NOMO-1 treated with dmso at 0.1 percent for 144 hours (cell line): ENCODE data around the gene PCDHA10.
"Not testable (repeated sequence)": the region's sequence is repeated elsewhere in the genome, so short reads cannot be mapped to it uniquely, and the experiment has no call there.

ENCODE experiments used
- DNase-seq: peaks from one replicate; lab custom pipeline; 2025; ENCODE audit not compliant: unreplicated experiment; lab: John Stamatoyannopoulos, UW

PCDHA10 gene

GRCh38 chr5:140855772-140856674, at the start of gene PCDHA10:
Gene PCDHA10, plus strand, starts transcription at chr5:140855897. Its CDS starts 152 bp downstream, at chr5:140856049.
- no peak for DNase-seq

- no peak for DNase-seq
These were observed 48.6 kb upstream of the PCDHA10 start, which contains the start of gene PCDHA4 for GRCh38 chr5:140806834-140807775. Gene PCDHA4, plus strand, starts transcription at chr5:140807068.

- DNase-seq: not testable (repeated sequence)
These were observed 47.3 kb upstream of the PCDHA10 start for GRCh38 chr5:140808241-140808888.

- DNase-seq: no peak
These were observed 46.8 kb upstream of the PCDHA10 start for GRCh38 chr5:140808889-140809291.

- no peak for DNase-seq
These were observed 34.1 kb upstream of the PCDHA10 start, which contains the start of gene PCDHA5 for GRCh38 chr5:140821375-140822280. Gene PCDHA5, plus strand, starts transcription at chr5:140821613.

GRCh38 chr5:140822281-140822629, 33.4 kb upstream of the PCDHA10 start:
- DNase-seq: no peak

GRCh38 chr5:140822969-140823368, 32.7 kb upstream of the PCDHA10 start:
- not testable (repeated sequence) for DNase-seq

- no peak for DNase-seq
These were observed 32.2 kb upstream of the PCDHA10 start for GRCh38 chr5:140823475-140823874.

- DNase-seq: no peak
These were observed 27.9 kb upstream of the PCDHA10 start, which contains the start of gene PCDHA6 for GRCh38 chr5:140827704-140828361. Gene PCDHA6, plus strand, starts transcription at chr5:140827960. Its CDS starts 132 bp downstream, at chr5:140828092.

GRCh38 chr5:140828362-140828737, 27.3 kb upstream of the PCDHA10 start:
- no peak for DNase-seq

GRCh38 chr5:140829511-140830501, 25.9 kb upstream of the PCDHA10 start:
- DNase-seq: not testable (repeated sequence)

- DNase-seq: no peak
These were observed 21.7 kb upstream of the PCDHA10 start, which contains the start of gene PCDHA7 for GRCh38 chr5:140833993-140834392. Gene PCDHA7, plus strand, starts transcription at chr5:140834269. Its CDS starts 115 bp downstream, at chr5:140834384.

- DNase-seq: not testable (repeated sequence)
These were observed 21.2 kb upstream of the PCDHA10 start for GRCh38 chr5:140834439-140835008.

- no peak for DNase-seq
These were observed 19.8 kb upstream of the PCDHA10 start for GRCh38 chr5:140835622-140836510.

GRCh38 chr5:140840978-140841962, 14.4 kb upstream of the PCDHA10 start, which contains the start of gene PCDHA8:
Gene PCDHA8, plus strand, starts transcription at chr5:140841187. Its CDS starts 135 bp downstream, at chr5:140841322.
- DNase-seq: no peak
